Measurements from ENCODE around the gene ROBO2. TPM values are rescaled to one million over a fixed set of nuclear protein-coding genes. Genes with fewer than 3 reads are reported as not detected.

Gene ROBO2
- total RNA-seq, 4 donors from 2014 or later: under 0.01 to 2.9 (median 1.0) TPM

- Histone ChIP-seq H3K27ac (no peak overlapping the region), H3K4me1 (no peaks in the 10 kb centered on the region), H3K9me3 (no peaks in the 10 kb centered on the region), H3K27me3 (no peaks in the 10 kb centered on the region), H3K36me3 (no peaks in the 10 kb centered on the region), H3K4me3 (no peak overlapping the region)
- TF ChIP-seq CTCF (IDR thresholded peaks at IDR 0.05) (no peak), POLR2AphosphoS5 (IDR thresholded peaks at IDR 0.05) (no peak), EP300 (IDR thresholded peaks at IDR 0.05) (no peak), POLR2A (IDR thresholded peaks at IDR 0.05) (no peak)
- 80 to 83% methylated on average over 2 of the region's 2 CpGs for WGBS, 2 donors (ENCODE audit: low coverage in 1 of 2)
- ATAC-seq: no peak
These were observed 38.4 kb downstream of the ROBO2 start for GRCh38 chr3:77078279-77078678.

- Histone ChIP-seq H3K4me1 (no peaks in the 10 kb centered on the region), H3K9me3 (no peaks in the 10 kb centered on the region), H3K27ac (no peak overlapping the region), H3K27me3 (no peaks in the 10 kb centered on the region), H3K36me3 (no peaks in the 10 kb centered on the region), H3K4me3 (no peak overlapping the region)
- TF ChIP-seq POLR2AphosphoS5 (IDR thresholded peaks at IDR 0.05) (no peak), POLR2A (IDR thresholded peaks at IDR 0.05) (no peak), EP300 (IDR thresholded peaks at IDR 0.05) (no peak), CTCF (IDR thresholded peaks at IDR 0.05) (no peak)
- ATAC-seq: no peak
- WGBS, 2 donors (ENCODE audit: low coverage in 1 of 2): 85 to 88% methylated on average over 11 of the region's 12 CpGs
These were observed 40.2 kb downstream of the ROBO2 start for GRCh38 chr3:77079988-77080610.

GRCh38 chr3:77081240-77081661, 41.4 kb downstream of the ROBO2 start:
- 11 to 24% methylated on average over 2 to 3 of the region's 3 CpGs for WGBS, 2 donors (ENCODE audit: low coverage in 1 of 2)
- H3K9me3 ChIP-seq: no peaks in the 10 kb centered on the region
- H3K27ac ChIP-seq: no peak overlapping the region
- no peak for ATAC-seq
- H3K4me3 ChIP-seq: no peak overlapping the region
- no peaks in the 10 kb centered on the region for H3K27me3 ChIP-seq
- TF ChIP-seq POLR2AphosphoS5 (IDR thresholded peaks at IDR 0.05) (peak; percentile 10), EP300 (IDR thresholded peaks at IDR 0.05) (no peak), POLR2A (IDR thresholded peaks at IDR 0.05) (no peak)
- H3K4me1 ChIP-seq: no peaks in the 10 kb centered on the region
- no peaks in the 10 kb centered on the region for H3K36me3 ChIP-seq

- Histone ChIP-seq H3K27me3 (no peaks in the 10 kb centered on the region), H3K36me3 (no peaks in the 10 kb centered on the region), H3K9me3 (no peaks in the 10 kb centered on the region), H3K4me3 (no peak overlapping the region), H3K27ac (no peak overlapping the region), H3K4me1 (no peaks in the 10 kb centered on the region)
- TF ChIP-seq CTCF (IDR thresholded peaks at IDR 0.05): no peak
- WGBS, 2 donors (ENCODE audit: low coverage in 1 of 2): 46 to 49% methylated on average over 1 to 2 of the region's 2 CpGs
- no peak for ATAC-seq
These were observed 44.6 kb downstream of the ROBO2 start for GRCh38 chr3:77084511-77084910.

- no peak for TF ChIP-seq POLR2AphosphoS5 (IDR thresholded peaks at IDR 0.05)
- TF ChIP-seq POLR2A (IDR thresholded peaks at IDR 0.05): no peak
- TF ChIP-seq EP300 (IDR thresholded peaks at IDR 0.05): no peak
- no peak for TF ChIP-seq CTCF (IDR thresholded peaks at IDR 0.05)
- Histone ChIP-seq H3K4me1 (no peaks in the 10 kb centered on the region), H3K27me3 (no peaks in the 10 kb centered on the region), H3K4me3 (no peak overlapping the region), H3K27ac (no peak overlapping the region), H3K36me3 (no peaks in the 10 kb centered on the region), H3K9me3 (no peaks in the 10 kb centered on the region)
- WGBS, 2 donors (ENCODE audit: low coverage in 1 of 2): 92 to 97% methylated on average over 6 of the region's 6 CpGs
- no peak for ATAC-seq
These were observed 46.5 kb downstream of the ROBO2 start for GRCh38 chr3:77086408-77086807.
